Measurements from ENCODE around the gene SLC24A4.

Gene SLC24A4

GRCh38 chr14:92538412-92538985, 215.5 kb downstream of the SLC24A4 start:
- DNase-seq (ENCODE audit: low read depth in 1 of 2, low spot score in 1 of 2): no peak

- no peak for DNase-seq (ENCODE audit: low read depth in 1 of 2, low spot score in 1 of 2)
Observed at GRCh38 chr14:92539419-92539818, 216.5 kb downstream of the SLC24A4 start.

- DNase-seq (ENCODE audit: low read depth in 1 of 2, low spot score in 1 of 2): no peak
Observed at GRCh38 chr14:92539875-92540274, 216.9 kb downstream of the SLC24A4 start.

- no peak for DNase-seq (ENCODE audit: low read depth in 1 of 2, low spot score in 1 of 2)
Observed at GRCh38 chr14:92540472-92541048, 217.6 kb downstream of the SLC24A4 start.

- DNase-seq (ENCODE audit: low read depth in 1 of 2, low spot score in 1 of 2): no peak
Observed at GRCh38 chr14:92542766-92543554, 220.0 kb downstream of the SLC24A4 start.

GRCh38 chr14:92544051-92544720, 221.2 kb downstream of the SLC24A4 start:
- DNase-seq (ENCODE audit: low read depth in 1 of 2, low spot score in 1 of 2): no peak

- DNase-seq (ENCODE audit: low read depth in 1 of 2, low spot score in 1 of 2): no peak
Observed at GRCh38 chr14:92546347-92547053, 223.5 kb downstream of the SLC24A4 start.

- no peak for DNase-seq (ENCODE audit: low read depth in 1 of 2, low spot score in 1 of 2)
Observed at GRCh38 chr14:92549105-92549858, 226.3 kb downstream of the SLC24A4 start.

- no peak for DNase-seq (ENCODE audit: low read depth in 1 of 2, low spot score in 1 of 2)
Observed at GRCh38 chr14:92549859-92550230, 226.9 kb downstream of the SLC24A4 start.

All from activated CD4-positive, alpha-beta T cell treated with anti-CD3 and anti-CD28 coated beads, Interleukin-2, amount 50 U/mL, for 24 hours (primary cell).